Measurements from ENCODE around the gene EPHA5. TPM values are rescaled to one million over a fixed set of nuclear protein-coding genes. Genes with fewer than 3 reads are reported as not detected.

EPHA5 gene
- polyA plus RNA-seq, 3 donors from 2014 or later, result not detected

- Mint-ChIP-seq H3K36me3 (peaks cover 0 to 5% (median 0%) of the 10 kb centered on the region in 3 donors), H3K4me3 (no peak overlapping the region), H3K27me3 (ENCODE audit: low read depth in 3 of 3) (no peaks in the 10 kb centered on the region), H3K27ac (no peak overlapping the region), H3K4me1 (no peaks in the 10 kb centered on the region), H3K9me3 (peaks cover 4 to 53% (median 23%) of the 10 kb centered on the region in 6 donors)
- no peak for DNase-seq
Measured at GRCh38 chr4:65510976-65511375, 159.3 kb downstream of the EPHA5 start.

- Mint-ChIP-seq H3K27ac (no peak overlapping the region), H3K9me3 (peaks cover 0 to 43% (median 15%) of the 10 kb centered on the region in 6 donors), H3K4me3 (no peak overlapping the region), H3K4me1 (no peaks in the 10 kb centered on the region), H3K36me3 (no peaks in the 10 kb centered on the region), H3K27me3 (ENCODE audit: low read depth in 3 of 3) (no peaks in the 10 kb centered on the region)
- DNase-seq, result no peak
Measured at GRCh38 chr4:65508168-65508567, 162.1 kb downstream of the EPHA5 start.

- H3K4me1 Mint-ChIP-seq, result no peaks in the 10 kb centered on the region
- H3K36me3 Mint-ChIP-seq, result no peaks in the 10 kb centered on the region
- H3K27ac Mint-ChIP-seq, result no peak overlapping the region
- DNase-seq, result no peak
- no peak overlapping the region for H3K4me3 Mint-ChIP-seq
- H3K27me3 Mint-ChIP-seq (ENCODE audit: low read depth in 3 of 3), result no peaks in the 10 kb centered on the region
- peaks cover 2 to 41% (median 18%) of the 10 kb centered on the region in 6 donors for H3K9me3 Mint-ChIP-seq
Measured at GRCh38 chr4:65502131-65502701, 168.1 kb downstream of the EPHA5 start.

GRCh38 chr4:65498606-65499005 lies 171.7 kb downstream of the EPHA5 start:
- H3K4me1 Mint-ChIP-seq, result no peaks in the 10 kb centered on the region
- H3K27me3 Mint-ChIP-seq (ENCODE audit: low read depth in 3 of 3), result no peaks in the 10 kb centered on the region
- no peak overlapping the region for H3K27ac Mint-ChIP-seq
- H3K36me3 Mint-ChIP-seq, result no peaks in the 10 kb centered on the region
- H3K4me3 Mint-ChIP-seq, result no peak overlapping the region
- DNase-seq, result no peak
- peaks cover 9 to 52% (median 22%) of the 10 kb centered on the region in 6 donors for H3K9me3 Mint-ChIP-seq

- no peak for DNase-seq
- no peaks in the 10 kb centered on the region for H3K36me3 Mint-ChIP-seq
- H3K9me3 Mint-ChIP-seq, result peaks cover 6 to 42% (median 16%) of the 10 kb centered on the region in 6 donors
- peaks cover 0 to 1% (median 0%) of the 10 kb centered on the region in 3 donors for H3K27me3 Mint-ChIP-seq (ENCODE audit: low read depth in 3 of 3)
- no peaks in the 10 kb centered on the region for H3K4me1 Mint-ChIP-seq
- no peak overlapping the region for H3K27ac Mint-ChIP-seq
- no peak overlapping the region for H3K4me3 Mint-ChIP-seq
Measured at GRCh38 chr4:65495439-65495838, 174.8 kb downstream of the EPHA5 start.

GRCh38 chr4:65482410-65482809 lies 187.9 kb downstream of the EPHA5 start:
- Mint-ChIP-seq H3K27me3 (ENCODE audit: low read depth in 3 of 3) (no peaks in the 10 kb centered on the region), H3K4me3 (no peak overlapping the region), H3K4me1 (no peaks in the 10 kb centered on the region), H3K27ac (no peak overlapping the region), H3K9me3 (peaks cover 5 to 46% (median 20%) of the 10 kb centered on the region in 6 donors), H3K36me3 (no peaks in the 10 kb centered on the region)
- no peak for DNase-seq

GRCh38 chr4:65472531-65472930 lies 197.8 kb downstream of the EPHA5 start:
- DNase-seq, result no peak
- no peak overlapping the region for H3K4me3 Mint-ChIP-seq
- no peak overlapping the region for H3K27ac Mint-ChIP-seq
- H3K9me3 Mint-ChIP-seq, result peaks cover 3 to 46% (median 22%) of the 10 kb centered on the region in 6 donors
- H3K4me1 Mint-ChIP-seq, result no peaks in the 10 kb centered on the region
- H3K36me3 Mint-ChIP-seq, result no peaks in the 10 kb centered on the region
- peaks cover 0 to 1% (median 0%) of the 10 kb centered on the region in 3 donors for H3K27me3 Mint-ChIP-seq (ENCODE audit: low read depth in 3 of 3)

GRCh38 chr4:65467068-65467680 lies 203.1 kb downstream of the EPHA5 start:
- H3K9me3 Mint-ChIP-seq, result peaks cover 6 to 51% (median 19%) of the 10 kb centered on the region in 6 donors
- no peak for DNase-seq

GRCh38 chr4:65461781-65462180 lies 208.5 kb downstream of the EPHA5 start:
- peaks cover 0 to 25% (median 14%) of the 10 kb centered on the region in 6 donors for H3K9me3 Mint-ChIP-seq
- H3K4me1 Mint-ChIP-seq, result no peaks in the 10 kb centered on the region
- H3K36me3 Mint-ChIP-seq, result no peaks in the 10 kb centered on the region
- DNase-seq, result no peak
- no peak overlapping the region for H3K4me3 Mint-ChIP-seq
- peaks cover 0 to 1% (median 0%) of the 10 kb centered on the region in 3 donors for H3K27me3 Mint-ChIP-seq (ENCODE audit: low read depth in 3 of 3)
- no peak overlapping the region for H3K27ac Mint-ChIP-seq

More at GRCh38 chr4:65467068-65467680, 203.1 kb downstream of the EPHA5 start:
- Mint-ChIP-seq H3K27me3 (ENCODE audit: low read depth in 3 of 3) (peaks cover 0 to 3% (median 0%) of the 10 kb centered on the region in 3 donors), H3K27ac (no peak overlapping the region), H3K4me3 (no peak overlapping the region), H3K36me3 (no peaks in the 10 kb centered on the region), H3K4me1 (no peaks in the 10 kb centered on the region)

GRCh38 chr4:65457011-65457410 lies 213.3 kb downstream of the EPHA5 start:
- Mint-ChIP-seq H3K9me3 (peaks cover 0 to 31% (median 16%) of the 10 kb centered on the region in 6 donors), H3K27me3 (ENCODE audit: low read depth in 3 of 3) (no peaks in the 10 kb centered on the region), H3K4me3 (no peak overlapping the region), H3K36me3 (no peaks in the 10 kb centered on the region), H3K4me1 (no peaks in the 10 kb centered on the region), H3K27ac (no peak overlapping the region)
- DNase-seq, result no peak

GRCh38 chr4:65456579-65456978 lies 213.7 kb downstream of the EPHA5 start:
- no peaks in the 10 kb centered on the region for H3K36me3 Mint-ChIP-seq
- peaks cover 0 to 35% (median 17%) of the 10 kb centered on the region in 6 donors for H3K9me3 Mint-ChIP-seq
- H3K4me1 Mint-ChIP-seq, result no peaks in the 10 kb centered on the region
- no peak overlapping the region for H3K4me3 Mint-ChIP-seq
- H3K27me3 Mint-ChIP-seq (ENCODE audit: low read depth in 3 of 3), result no peaks in the 10 kb centered on the region
- DNase-seq, result no peak
- no peak overlapping the region for H3K27ac Mint-ChIP-seq

- no peaks in the 10 kb centered on the region for H3K27me3 Mint-ChIP-seq (ENCODE audit: low read depth in 3 of 3)
Measured at GRCh38 chr4:65453398-65453797, 216.9 kb downstream of the EPHA5 start.

GRCh38 chr4:65450899-65451298 lies 219.4 kb downstream of the EPHA5 start:
- no peaks in the 10 kb centered on the region for H3K36me3 Mint-ChIP-seq
- no peak for DNase-seq
- H3K27me3 Mint-ChIP-seq (ENCODE audit: low read depth in 3 of 3), result no peaks in the 10 kb centered on the region
- no peaks in the 10 kb centered on the region for H3K4me1 Mint-ChIP-seq
- no peak overlapping the region for H3K27ac Mint-ChIP-seq
- H3K9me3 Mint-ChIP-seq, result peaks cover 0 to 47% (median 14%) of the 10 kb centered on the region in 6 donors
- no peak overlapping the region for H3K4me3 Mint-ChIP-seq

More at GRCh38 chr4:65453398-65453797, 216.9 kb downstream of the EPHA5 start:
- Mint-ChIP-seq H3K4me3 (no peak overlapping the region), H3K9me3 (peaks cover 0 to 45% (median 19%) of the 10 kb centered on the region in 6 donors), H3K4me1 (no peaks in the 10 kb centered on the region), H3K36me3 (no peaks in the 10 kb centered on the region), H3K27ac (no peak overlapping the region)
- DNase-seq, result no peak

- no peaks in the 10 kb centered on the region for H3K4me1 Mint-ChIP-seq
- H3K9me3 Mint-ChIP-seq, result peaks cover 4 to 44% (median 11%) of the 10 kb centered on the region in 6 donors
- no peaks in the 10 kb centered on the region for H3K27me3 Mint-ChIP-seq (ENCODE audit: low read depth in 3 of 3)
- no peak overlapping the region for H3K27ac Mint-ChIP-seq
- no peak overlapping the region for H3K4me3 Mint-ChIP-seq
- H3K36me3 Mint-ChIP-seq, result no peaks in the 10 kb centered on the region
- DNase-seq, result no peak
Measured at GRCh38 chr4:65437102-65437501, 233.2 kb downstream of the EPHA5 start.

Data from immature natural killer cell (primary cell).